Endothelial cell of umbilical vein (primary cell): ENCODE data around the gene ECT2. TPM values are rescaled to one million over a fixed set of nuclear protein-coding genes. Genes with fewer than 3 reads are reported as not detected.

Source experiments
- BruUV-seq: library from RNA; stranded (reverse); fragments of 400-500 nt; replicated peaks from 2 replicates; lab custom pipeline; 2021; lab: Mats Ljungman, UMichigan
- CTCF ChIA-PET: fragments of 300-600, 350-600 bp; sonication (Branson Sonifier 250); formaldehyde crosslinking; loops from one replicate; lab custom pipeline; 2021; ENCODE audit warnings: antibody characterized with exemption, inconsistent platforms; lab: Charles Lee
- POLR2A ChIA-PET: fragments of 300-600, 350-600 bp; sonication (Branson Sonifier 250); formaldehyde crosslinking; loops from one replicate; lab custom pipeline; 2021; ENCODE audit warnings: antibody characterized with exemption, inconsistent platforms; lab: Charles Lee
- DNase-seq: peaks from one replicate; pipeline ENCODE4 v3.0.0-alpha.2; 2011; ENCODE audit warnings: low read depth, low spot score
- FAIRE-seq: peaks from 2 replicates; lab custom pipeline; 2011; peaks lifted over from hg19 to GRCh38; lab: Jason Lieb, UNC
- H2AFZ ChIP-seq: 2 replicates; pipeline ENCODE4 v1.6.0; 2012; ENCODE audit warnings: low read depth, low read length, control low read depth, inconsistent platforms
- H3K27ac ChIP-seq: 2 replicates; pipeline ENCODE4 v1.5.1; 2011; ENCODE audit warnings: low read depth, mild to moderate bottlenecking, control low read depth, low read length, moderate library complexity; ENCODE audit not compliant: insufficient read depth
- H3K27me3 ChIP-seq, 2 experiments: 2 replicates each; pipeline versions ENCODE4 v1.6.0 to v1.6.1; 2011; ENCODE audit warnings: low read length in 2 of 2, mixed read lengths in 1 of 2; ENCODE audit not compliant: control insufficient read depth in 2 of 2, insufficient read depth in 2 of 2
- H3K36me3 ChIP-seq, 2 experiments: 2 replicates in 1 of 2; 3 replicates in 1 of 2; pipeline ENCODE4 v1.5.1; 2011; ENCODE audit warnings: low read length in 2 of 2, mild to moderate bottlenecking in 1 of 2, moderate library complexity in 1 of 2; ENCODE audit not compliant: control insufficient read depth in 2 of 2, insufficient read depth in 2 of 2; ENCODE audit errors: extremely low read depth in 1 of 2
- H3K4me1 ChIP-seq: 3 replicates; pipeline ENCODE4 v1.5.1; 2011; ENCODE audit warnings: mild to moderate bottlenecking, low read length; ENCODE audit not compliant: control insufficient read depth, insufficient read depth; ENCODE audit errors: extremely low read depth
- H3K4me2 ChIP-seq: 2 replicates; pipeline ENCODE4 v1.6.1; 2011; ENCODE audit warnings: low read length, control low read depth, mixed read lengths; ENCODE audit not compliant: insufficient read depth
- H3K4me3 ChIP-seq, 3 experiments: fragments of 200-600 bp in 1 of 3; sonication (generic), shearing (Covaris generic) in 1 of 3; replicated peaks in 1 of 3; 2 replicates each; pipeline ENCODE4 v1.5.1; 2011 to 2016; ENCODE audit warnings: control low read depth in 3 of 3, low read length in 3 of 3, mild to moderate bottlenecking in 2 of 3, inconsistent platforms in 1 of 3, low read depth in 1 of 3, moderate library complexity in 1 of 3; ENCODE audit not compliant: insufficient read depth in 1 of 3
- H3K79me2 ChIP-seq: 2 replicates; pipeline ENCODE4 v1.6.0; 2012; ENCODE audit warnings: low read length, inconsistent platforms; ENCODE audit not compliant: control insufficient read depth, insufficient read depth
- H3K9ac ChIP-seq: replicated peaks from 2 replicates; pipeline ENCODE3; 2011; ENCODE audit warnings: low read length, control low read depth; ENCODE audit not compliant: insufficient read depth; ENCODE audit errors: extremely low read depth
- H3K9me1 ChIP-seq: replicated peaks from 3 replicates; pipeline ENCODE4 v1.6.0; 2011; ENCODE audit warnings: mild to moderate bottlenecking, low read length; ENCODE audit not compliant: control insufficient read depth, insufficient read depth; ENCODE audit errors: extremely low read depth
- H3K9me3 ChIP-seq: replicated peaks from 2 replicates; pipeline ENCODE4 v1.5.1; 2012; ENCODE audit warnings: low read length, inconsistent platforms; ENCODE audit not compliant: control insufficient read depth, insufficient read depth
- H4K20me1 ChIP-seq: replicated peaks from 2 replicates; pipeline ENCODE3; 2011; ENCODE audit warnings: mild to moderate bottlenecking, low read length; ENCODE audit not compliant: control insufficient read depth, insufficient read depth; ENCODE audit errors: extremely low read depth
- EZH2 ChIP-seq: IDR thresholded peaks from 2 replicates; pipeline ENCODE4 v1.6.1; 2012; ENCODE audit warnings: borderline replicate concordance, low read depth, mild to moderate bottlenecking, moderate library complexity, low read length, inconsistent platforms; ENCODE audit not compliant: severe bottlenecking
- FOS ChIP-seq: IDR thresholded peaks from 2 replicates; pipeline ENCODE4 v1.6.1; 2011; ENCODE audit warnings: mild to moderate bottlenecking, low read length, moderate library complexity, borderline replicate concordance; ENCODE audit not compliant: insufficient read depth
- GATA2 ChIP-seq: IDR thresholded peaks from 2 replicates; pipeline ENCODE4 v1.7.0; 2011; ENCODE audit warnings: low read depth, mild to moderate bottlenecking, moderate library complexity, mixed read lengths, low read length; ENCODE audit not compliant: insufficient read length, insufficient read depth
- JUN ChIP-seq: IDR thresholded peaks from 2 replicates; pipeline ENCODE4 v1.6.1; 2011; ENCODE audit warnings: borderline replicate concordance, low read depth; ENCODE audit not compliant: insufficient read length, insufficient read depth
- MAX ChIP-seq: IDR thresholded peaks from 2 replicates; pipeline ENCODE4 v1.6.1; 2011; ENCODE audit not compliant: insufficient read depth, insufficient read length
- MYC ChIP-seq: IDR thresholded peaks from one replicate; pipeline ENCODE4 v1.6.1; 2011; ENCODE audit warnings: mild to moderate bottlenecking, low read depth, low read length
- POLR2A ChIP-seq: IDR thresholded peaks from 2 replicates; pipeline ENCODE4 v1.6.1; 2012; ENCODE audit warnings: low read depth, mild to moderate bottlenecking, control low read depth, low read length
- POLR2AphosphoS5 ChIP-seq: IDR thresholded peaks from 2 replicates; pipeline ENCODE4 v1.6.1; 2012; ENCODE audit warnings: low read depth, mild to moderate bottlenecking, control low read depth, low read length, moderate library complexity; ENCODE audit not compliant: insufficient read depth
- dilution Hi-C: fragments of 300-500 bp; cut with MboI; formaldehyde crosslinking; loops from one replicate; pipeline ENCODE4 v1.15.0; 2019; ENCODE audit warnings: low sequenced_read_pairs; ENCODE audit not compliant: extremely low pct_ligation_motif_present
- intact Hi-C: fragments of 100-400 bp; cut with micrococcal nuclease; formaldehyde crosslinking; loops from one replicate; pipeline ENCODE4 v1.10.0; 2022
- polyA plus RNA-seq, 4 experiments: library from polyadenylated mRNA; depleted of rRNA in 3 of 4; stranded (reverse) in 3 of 4; unstranded in 1 of 4; fragments of >200 nt; gene quantifications; 2 replicates each; pipeline versions ENCODE4 v1.2.1 to v1.2.3, GENCODE V29; 2011 to 2012; ENCODE audit warnings: missing spikeins in 1 of 4
- total RNA-seq: library from RNA; stranded (reverse); gene quantifications from 2 replicates; pipeline ENCODE4 v1.2.3, GENCODE V29; 2021
- TF ChIP-seq, protein P1 (sequence below), 2 donors: IDR thresholded peaks; 1 replicate in 1 of 2; 2 replicates in 1 of 2; pipeline ENCODE4 v1.5.1; 2011; ENCODE audit warnings: low read length in 2 of 2, mild to moderate bottlenecking in 2 of 2, moderate library complexity in 2 of 2, control low read depth in 1 of 2, inconsistent platforms in 1 of 2, low read depth in 1 of 2; ENCODE audit not compliant: insufficient read depth in 1 of 2; ENCODE audit errors: extremely low read depth in 1 of 2

Gene ECT2
- total and polyA plus RNA-seq, 2 donors (not counting 3 experiments of a cell fraction or from before 2014, with no cell fraction given): 10.3 to 47.5 TPM

DNA sequence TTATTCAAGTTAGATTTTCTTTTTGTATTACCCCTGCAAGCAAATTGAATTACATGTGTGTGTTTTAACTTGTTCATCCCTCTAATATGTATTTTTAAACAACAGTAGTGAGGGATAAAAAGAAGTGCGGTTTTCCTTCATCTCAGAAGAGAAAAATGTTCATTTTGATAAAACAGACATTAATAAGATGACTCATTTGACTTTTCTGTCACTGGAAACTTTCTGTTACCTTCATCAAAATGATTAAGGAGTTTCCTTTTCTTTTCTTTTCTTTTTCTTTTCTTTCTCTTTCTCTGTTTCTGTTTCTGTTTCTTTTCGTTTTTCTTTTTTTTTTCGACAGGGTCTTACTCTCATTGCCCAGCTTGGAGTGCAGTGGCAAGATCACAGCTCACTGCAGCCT is 53.0 kb downstream of the ECT2 start:
- no TSS peak for BruUV-seq
- no peak for FAIRE-seq
- intact Hi-C loops: no loop called here

More for the DNA sequence above, 53.0 kb downstream of the ECT2 start:
- H3K9me1 ChIP-seq: no peaks in the 10 kb centered on the region
- POLR2A ChIA-PET: interaction anchor here (0.6 kb wide), 1 partner anchor 142 kb away, joined by 3 read pairs; no protein-coding TSS in a partner anchor
- dilution Hi-C loops: no loop called here
- CTCF ChIA-PET: interaction anchor here (1.1 kb wide), 1 partner anchor 33 kb away, joined by 3 read pairs; no protein-coding TSS in a partner anchor
- no peaks in the 10 kb centered on the region for H4K20me1 ChIP-seq
- H3K36me3 ChIP-seq: peaks cover 0 to 12% of the 10 kb centered on the region in 2 experiments
- no peaks in the 10 kb centered on the region for H3K4me1 ChIP-seq
- H3K27ac ChIP-seq: no peak overlapping the region
- no peaks in the 10 kb centered on the region for H3K9me3 ChIP-seq
- H3K4me3 ChIP-seq: no peak overlapping the region
- H2AFZ ChIP-seq: no peak overlapping the region
- peaks cover 5% of the 10 kb centered on the region for H3K79me2 ChIP-seq
- H3K4me2 ChIP-seq: peak overlapping the region; percentile 12
- TF ChIP-seq JUN (no peak), MAX (no peak), POLR2AphosphoS5 (no peak), MYC (no peak), GATA2 (no peak), POLR2A (no peak), FOS (no peak), EZH2 (no peak)
- TF ChIP-seq, protein P1, sequence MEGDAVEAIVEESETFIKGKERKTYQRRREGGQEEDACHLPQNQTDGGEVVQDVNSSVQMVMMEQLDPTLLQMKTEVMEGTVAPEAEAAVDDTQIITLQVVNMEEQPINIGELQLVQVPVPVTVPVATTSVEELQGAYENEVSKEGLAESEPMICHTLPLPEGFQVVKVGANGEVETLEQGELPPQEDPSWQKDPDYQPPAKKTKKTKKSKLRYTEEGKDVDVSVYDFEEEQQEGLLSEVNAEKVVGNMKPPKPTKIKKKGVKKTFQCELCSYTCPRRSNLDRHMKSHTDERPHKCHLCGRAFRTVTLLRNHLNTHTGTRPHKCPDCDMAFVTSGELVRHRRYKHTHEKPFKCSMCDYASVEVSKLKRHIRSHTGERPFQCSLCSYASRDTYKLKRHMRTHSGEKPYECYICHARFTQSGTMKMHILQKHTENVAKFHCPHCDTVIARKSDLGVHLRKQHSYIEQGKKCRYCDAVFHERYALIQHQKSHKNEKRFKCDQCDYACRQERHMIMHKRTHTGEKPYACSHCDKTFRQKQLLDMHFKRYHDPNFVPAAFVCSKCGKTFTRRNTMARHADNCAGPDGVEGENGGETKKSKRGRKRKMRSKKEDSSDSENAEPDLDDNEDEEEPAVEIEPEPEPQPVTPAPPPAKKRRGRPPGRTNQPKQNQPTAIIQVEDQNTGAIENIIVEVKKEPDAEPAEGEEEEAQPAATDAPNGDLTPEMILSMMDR (IDR thresholded peaks at IDR 0.05; ENCODE audit: extremely low read depth in 1 of 2, insufficient read depth in 1 of 2, low read depth in 1 of 2, low read length in 2 of 2): no peak
- H3K27me3 ChIP-seq: no peaks in the 10 kb centered on the region
- DNase-seq: no peak
- no peak overlapping the region for H3K9ac ChIP-seq
